Mucosa of descending colon (tissue), 3 donors: ENCODE data around the gene KANSL1L. TPM values are rescaled to one million over a fixed set of nuclear protein-coding genes. Genes with fewer than 3 reads are reported as not detected.

ENCODE experiments used
- ATAC-seq: fragments of 200-7000 bp; cut with Tn5 transposase; one replicate; pipeline ENCODE4 v1.9.1; 2020; ENCODE audit warnings: mild to moderate bottlenecking, moderate library complexity
- DNase-seq, 3 donors: peaks; one replicate each; pipeline ENCODE4 v3.0.0-alpha.2; 2020
- H3K36me3 ChIP-seq: fragments of 200-600 bp; one replicate; pipeline ENCODE4 v1.8.0; 2021; ENCODE audit warnings: low read depth, mild to moderate bottlenecking
- H3K4me1 ChIP-seq: fragments of 200-600 bp; one replicate; pipeline ENCODE4 v1.8.0; 2021; ENCODE audit warnings: low read depth, mild to moderate bottlenecking
- H3K4me3 ChIP-seq: fragments of 200-600 bp; one replicate; pipeline ENCODE4 v1.8.0; 2021; ENCODE audit warnings: mild to moderate bottlenecking
- H3K9me3 ChIP-seq: fragments of 200-600 bp; one replicate; pipeline ENCODE4 v1.8.0; 2021; ENCODE audit warnings: mild to moderate bottlenecking
- CTCF ChIP-seq: fragments of 200-600 bp; IDR thresholded peaks from one replicate; pipeline ENCODE4 v1.8.0; 2022; ENCODE audit warnings: antibody characterized with exemption, mild to moderate bottlenecking
- intact Hi-C, 2 donors: fragments of 100-400 bp; cut with DNase I in 1 of 2; cut with micrococcal nuclease in 1 of 2; formaldehyde crosslinking; loops; one replicate each; pipeline versions ENCODE4 v1.11.0 to v1.11.1; 2022; cut with DNase I, micrococcal nuclease
- total RNA-seq, 3 donors: library from RNA; stranded (reverse); fragmentation: NEBNext Ultra II Directional in 2 of 3; extraction: Animal tissue kit (Norgen Biotek cat#: 25700) in 2 of 3; gene quantifications; one replicate each; pipeline versions ENCODE4 v1.2.1 to v1.2.4, GENCODE V29; 2021 to 2023
- donor health status: DM: no; HTN: no; CAD: no; lungs with moderate emphysema.
- donor health status: DM: no; HTN: no; CAD: no.
- donor health status: DM: no; HTN: yes; CAD: no.

KANSL1L gene
- total RNA-seq, 3 donors from 2014 or later, result 6.8 to 29.2 (median 7.7) TPM

- ATAC-seq (no peak), DNase-seq (no peak)
- TF ChIP-seq CTCF, result no peak
- H3K4me1 ChIP-seq, result no peaks in the 10 kb centered on the region
- H3K4me3 ChIP-seq, result no peak overlapping the region
- intact Hi-C loops, result no loop called here
- no peaks in the 10 kb centered on the region for H3K36me3 ChIP-seq
- H3K9me3 ChIP-seq, result no peaks in the 10 kb centered on the region
Observed at GRCh38 chr2:210159059-210159458, 12.2 kb downstream of the KANSL1L start.

- DNase-seq (no peak), ATAC-seq (no peak)
- TF ChIP-seq CTCF, result no peak
- Histone ChIP-seq H3K4me1 (no peaks in the 10 kb centered on the region), H3K9me3 (no peaks in the 10 kb centered on the region), H3K4me3 (no peak overlapping the region), H3K36me3 (no peaks in the 10 kb centered on the region)
- intact Hi-C loops, result no loop called here
Observed at GRCh38 chr2:210158236-210158635, 13.0 kb downstream of the KANSL1L start.

GRCh38 chr2:210157526-210157925 lies 13.7 kb downstream of the KANSL1L start:
- no peak for TF ChIP-seq CTCF
- intact Hi-C loops, result no loop called here
- H3K36me3 ChIP-seq, result no peaks in the 10 kb centered on the region
- no peak for ATAC-seq
- H3K9me3 ChIP-seq, result no peaks in the 10 kb centered on the region
- H3K4me1 ChIP-seq, result no peaks in the 10 kb centered on the region
- no peak overlapping the region for H3K4me3 ChIP-seq
- DNase-seq, result no peak

- ATAC-seq, result no peak
- no peaks in the 10 kb centered on the region for H3K4me1 ChIP-seq
- TF ChIP-seq CTCF, result no peak
- intact Hi-C loops, result no loop called here
- no peak overlapping the region for H3K4me3 ChIP-seq
- DNase-seq, result no peak
- H3K9me3 ChIP-seq, result no peaks in the 10 kb centered on the region
- H3K36me3 ChIP-seq, result no peaks in the 10 kb centered on the region
Observed at GRCh38 chr2:210147614-210148013, 23.6 kb downstream of the KANSL1L start.

- no peaks in the 10 kb centered on the region for H3K9me3 ChIP-seq
- ATAC-seq, result no peak
- H3K4me3 ChIP-seq, result no peak overlapping the region
- no peak for TF ChIP-seq CTCF
- no peaks in the 10 kb centered on the region for H3K36me3 ChIP-seq
- no peak for DNase-seq
- H3K4me1 ChIP-seq, result no peaks in the 10 kb centered on the region
- intact Hi-C loops, result no loop called here
Observed at GRCh38 chr2:210132239-210132638, 39.0 kb downstream of the KANSL1L start.

- H3K4me1 ChIP-seq, result no peaks in the 10 kb centered on the region
- peaks cover 21% of the 10 kb centered on the region for H3K9me3 ChIP-seq
- peak in 2 of 3 donors; percentile 40 to 58 for DNase-seq
- H3K4me3 ChIP-seq, result no peak overlapping the region
- intact Hi-C loops, result no loop called here
- no peaks in the 10 kb centered on the region for H3K36me3 ChIP-seq
- peak; percentile 99 for ATAC-seq
- TF ChIP-seq CTCF, result no peak
Observed at GRCh38 chr2:210128961-210129360, 42.2 kb downstream of the KANSL1L start.
